ENCODE measurements around the gene WASF3.

Gene WASF3

DNA sequence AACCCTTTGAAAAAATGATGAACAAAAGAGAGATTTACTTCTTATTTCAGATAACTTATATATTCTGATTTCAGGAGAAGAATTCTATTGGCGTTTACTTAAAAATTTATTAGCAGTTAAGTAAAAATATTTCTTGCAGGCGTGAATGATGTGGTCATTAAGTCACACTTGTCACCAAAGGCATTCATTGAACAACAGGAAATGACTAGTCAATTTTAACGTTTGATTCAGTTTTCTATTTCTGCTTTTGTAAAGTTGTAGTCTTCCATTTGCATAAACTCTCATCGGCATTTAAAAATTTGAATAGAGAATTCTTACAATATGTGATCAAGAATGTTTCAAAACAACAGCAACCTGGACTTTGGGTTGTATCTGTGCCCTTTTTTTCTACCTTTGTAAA is 119.7 kb downstream of the WASF3 start:
- Mint-ChIP-seq H3K9me3 (no peaks in the 10 kb centered on the region), H3K4me3 (no peak overlapping the region), H3K27me3 (peaks cover 48 to 52% of the 10 kb centered on the region in 2 donors), H3K27ac (no peak overlapping the region), H3K36me3 (ENCODE audit: insufficient read depth) (peaks cover 2% of the 10 kb centered on the region), H3K4me1 (ENCODE audit: low read depth in 2 of 2) (no peaks in the 10 kb centered on the region)
- DNase-seq (no peak), ATAC-seq (replicated peaks) (no peak)

DNA sequence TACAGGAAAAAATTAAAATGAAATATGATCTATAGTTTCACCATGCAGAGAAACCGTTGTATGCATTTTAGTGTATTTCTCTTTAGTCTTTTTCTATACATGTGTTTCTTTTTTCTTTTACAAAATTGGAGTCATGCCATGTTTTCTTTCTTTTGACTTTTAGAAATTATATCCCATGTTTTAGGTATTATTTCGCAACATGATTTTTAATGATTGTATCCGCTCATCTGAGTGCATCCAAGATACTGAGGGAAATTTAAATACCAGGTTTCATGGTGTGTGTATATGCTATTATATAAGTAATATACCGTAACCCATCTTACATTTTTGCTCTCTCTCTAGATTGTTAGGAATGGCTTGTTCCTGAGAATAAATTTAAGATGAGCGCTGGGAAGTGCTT is 120.8 kb downstream of the WASF3 start:
- no peak for ATAC-seq (replicated peaks)
- Mint-ChIP-seq H3K27ac (no peak overlapping the region), H3K27me3 (peaks cover 50 to 56% of the 10 kb centered on the region in 2 donors), H3K36me3 (ENCODE audit: insufficient read depth) (peaks cover 2% of the 10 kb centered on the region), H3K4me1 (ENCODE audit: low read depth in 2 of 2) (no peaks in the 10 kb centered on the region), H3K4me3 (no peak overlapping the region), H3K9me3 (no peaks in the 10 kb centered on the region)
- no peak for DNase-seq

DNA sequence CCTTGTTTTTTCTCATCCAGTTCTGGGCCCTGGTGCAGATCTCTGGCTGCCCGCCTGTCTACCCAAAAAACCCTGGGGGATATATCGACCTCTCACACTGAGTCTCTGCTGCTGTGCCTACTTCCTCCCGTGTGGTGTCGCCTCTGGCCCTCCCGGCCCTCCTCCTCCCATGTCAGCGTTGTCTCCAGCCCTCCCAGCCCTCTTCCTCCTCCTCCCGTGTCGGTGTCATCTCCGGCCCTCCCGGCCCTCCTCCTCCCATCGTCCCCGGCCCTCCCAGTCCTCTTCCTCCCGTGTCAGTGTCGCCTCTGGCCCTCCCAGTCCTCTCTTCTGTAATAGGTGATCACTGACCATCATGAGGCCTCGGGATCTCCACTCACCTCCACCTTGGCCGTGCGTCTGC is 121.3 kb downstream of the WASF3 start:
- Mint-ChIP-seq H3K4me1 (ENCODE audit: low read depth in 2 of 2) (no peaks in the 10 kb centered on the region), H3K9me3 (no peaks in the 10 kb centered on the region), H3K36me3 (ENCODE audit: insufficient read depth) (peaks cover 2% of the 10 kb centered on the region), H3K27me3 (peaks cover 46 to 56% of the 10 kb centered on the region in 2 donors), H3K27ac (no peak overlapping the region), H3K4me3 (no peak overlapping the region)
- no peak for DNase-seq
- no peak for ATAC-seq (replicated peaks)

DNA sequence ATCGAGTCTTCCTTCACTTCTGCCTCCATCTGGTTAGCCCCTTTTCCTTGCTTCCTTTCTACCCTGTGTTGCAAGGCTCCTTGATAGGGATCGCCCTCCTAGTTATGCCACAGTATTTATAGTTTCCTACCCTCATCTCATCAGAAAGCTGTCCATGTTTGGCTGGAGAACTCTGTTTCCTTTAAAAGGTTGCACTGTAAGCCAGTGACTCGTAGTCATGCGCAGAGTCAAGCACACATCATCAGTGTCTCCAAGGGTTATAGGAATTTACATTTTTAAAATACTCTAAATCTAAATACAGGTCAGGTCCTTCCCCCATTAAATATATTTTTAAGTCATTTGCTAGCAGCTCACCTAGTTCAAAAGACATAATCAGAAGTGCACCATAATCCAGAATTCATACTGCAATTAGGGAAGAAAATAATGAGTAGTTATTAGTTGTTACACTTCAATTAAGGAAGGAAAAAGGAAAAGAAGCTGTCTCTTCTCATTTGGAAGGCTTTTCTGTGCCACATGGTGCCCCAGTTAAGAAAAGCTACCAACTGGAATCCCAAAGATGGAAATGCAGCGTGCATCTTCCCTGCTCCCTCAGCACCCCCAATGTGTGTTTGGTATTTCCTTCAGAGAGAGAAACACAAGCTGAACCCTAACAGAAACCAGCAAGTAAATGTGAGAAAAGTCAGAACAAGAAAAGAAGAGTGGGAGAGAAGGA is 122.1 kb downstream of the WASF3 start:
- Mint-ChIP-seq H3K27me3 (peaks cover 51 to 58% of the 10 kb centered on the region in 2 donors), H3K36me3 (ENCODE audit: insufficient read depth) (peaks cover 2% of the 10 kb centered on the region), H3K27ac (no peak overlapping the region), H3K4me1 (ENCODE audit: low read depth in 2 of 2) (no peaks in the 10 kb centered on the region), H3K9me3 (no peaks in the 10 kb centered on the region), H3K4me3 (no peak overlapping the region)
- DNase-seq, result no peak
- ATAC-seq (replicated peaks), result no peak

DNA sequence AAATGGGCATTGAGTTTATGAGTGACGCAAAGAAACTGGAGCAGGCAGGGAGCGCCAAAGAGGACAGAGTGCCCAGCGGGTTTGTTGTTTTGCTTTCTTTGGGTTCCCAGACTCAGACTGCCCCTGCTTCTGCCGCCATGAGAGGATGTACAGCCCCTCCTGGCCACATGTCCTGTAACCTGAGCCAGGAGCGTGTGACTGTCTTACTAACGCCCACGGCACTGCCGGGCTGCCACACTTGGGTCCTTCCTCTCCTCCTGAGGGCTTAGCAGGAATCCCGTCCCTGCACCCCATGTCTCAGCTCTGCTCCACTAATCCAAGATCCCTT is 122.6 kb downstream of the WASF3 start:
- Mint-ChIP-seq H3K4me1 (ENCODE audit: low read depth in 2 of 2) (no peaks in the 10 kb centered on the region), H3K36me3 (ENCODE audit: insufficient read depth) (peaks cover 2% of the 10 kb centered on the region), H3K27me3 (peaks cover 54 to 56% of the 10 kb centered on the region in 2 donors), H3K27ac (no peak overlapping the region), H3K9me3 (no peaks in the 10 kb centered on the region), H3K4me3 (no peak overlapping the region)
- DNase-seq, result no peak
- ATAC-seq (replicated peaks), result no peak

DNA sequence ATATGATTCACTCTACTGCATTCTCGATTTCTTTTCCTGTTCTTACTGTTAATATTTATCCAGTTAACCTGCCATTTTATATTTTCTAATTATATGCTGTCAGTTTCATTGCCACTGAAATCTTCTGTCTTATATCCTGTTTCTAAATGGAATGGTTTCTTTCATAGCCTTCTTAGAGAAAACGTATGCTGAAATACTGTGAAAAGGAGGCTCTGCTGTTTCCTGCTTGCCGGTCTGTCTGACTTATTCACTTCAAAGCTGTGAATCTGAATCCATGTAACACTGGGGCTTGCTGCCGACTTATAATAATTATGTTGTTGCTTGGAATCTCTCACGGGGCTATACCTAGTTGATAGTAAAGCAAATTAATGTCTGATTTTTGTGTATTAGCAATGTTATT is 123.1 kb downstream of the WASF3 start:
- Mint-ChIP-seq H3K27me3 (peaks cover 56 to 58% of the 10 kb centered on the region in 2 donors), H3K27ac (no peak overlapping the region), H3K4me3 (no peak overlapping the region), H3K4me1 (ENCODE audit: low read depth in 2 of 2) (no peaks in the 10 kb centered on the region), H3K36me3 (ENCODE audit: insufficient read depth) (peaks cover 2% of the 10 kb centered on the region), H3K9me3 (no peaks in the 10 kb centered on the region)
- DNase-seq (no peak), ATAC-seq (replicated peaks) (no peak)

DNA sequence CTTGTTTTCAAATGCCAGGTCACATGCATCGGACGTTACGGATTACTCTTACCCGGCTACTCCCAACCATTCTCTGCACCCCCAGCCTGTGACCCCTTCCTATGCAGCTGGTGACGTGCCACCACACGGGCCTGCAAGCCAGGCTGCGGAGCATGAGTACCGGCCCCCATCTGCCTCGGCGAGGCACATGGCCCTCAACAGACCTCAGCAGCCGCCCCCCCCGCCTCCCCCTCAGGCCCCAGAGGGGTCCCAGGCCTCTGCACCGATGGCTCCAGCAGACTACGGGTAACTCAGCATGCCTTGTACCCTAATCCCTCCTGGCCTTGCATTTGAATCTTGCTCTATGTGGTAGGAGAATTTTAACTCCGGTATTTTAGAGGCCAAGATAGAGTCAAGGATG is 123.6 kb downstream of the WASF3 start:
- no peaks in the 10 kb centered on the region for H3K4me1 Mint-ChIP-seq (ENCODE audit: low read depth in 2 of 2)
- H3K36me3 Mint-ChIP-seq (ENCODE audit: insufficient read depth), result peaks cover 2% of the 10 kb centered on the region
- ATAC-seq (replicated peaks) (no peak), DNase-seq (no peak)
- H3K27ac Mint-ChIP-seq, result no peak overlapping the region
- no peak overlapping the region for H3K4me3 Mint-ChIP-seq
- peaks cover 60% of the 10 kb centered on the region in 2 donors for H3K27me3 Mint-ChIP-seq
- H3K9me3 Mint-ChIP-seq, result no peaks in the 10 kb centered on the region

DNA sequence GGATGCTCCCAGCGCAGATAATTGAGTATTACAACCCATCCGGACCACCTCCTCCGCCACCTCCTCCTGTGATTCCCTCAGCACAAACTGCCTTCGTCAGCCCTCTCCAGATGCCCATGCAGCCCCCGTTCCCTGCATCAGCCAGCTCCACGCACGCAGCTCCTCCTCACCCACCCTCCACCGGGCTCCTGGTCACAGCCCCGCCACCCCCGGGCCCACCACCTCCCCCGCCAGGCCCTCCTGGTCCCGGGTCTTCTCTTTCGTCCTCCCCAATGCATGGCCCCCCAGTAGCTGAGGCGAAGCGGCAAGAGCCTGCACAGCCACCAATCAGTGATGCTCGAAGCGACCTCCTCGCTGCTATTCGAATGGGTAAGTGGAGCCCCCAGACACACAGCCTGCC is 125.1 kb downstream of the WASF3 start:
- H3K36me3 Mint-ChIP-seq (ENCODE audit: insufficient read depth), result peaks cover 2% of the 10 kb centered on the region
- no peaks in the 10 kb centered on the region for H3K4me1 Mint-ChIP-seq (ENCODE audit: low read depth in 2 of 2)
- no peak for DNase-seq
- no peak overlapping the region for H3K27ac Mint-ChIP-seq
- peaks cover 66 to 74% of the 10 kb centered on the region in 2 donors for H3K27me3 Mint-ChIP-seq
- H3K9me3 Mint-ChIP-seq, result no peaks in the 10 kb centered on the region
- no peak for ATAC-seq (replicated peaks)
- no peak overlapping the region for H3K4me3 Mint-ChIP-seq

DNA sequence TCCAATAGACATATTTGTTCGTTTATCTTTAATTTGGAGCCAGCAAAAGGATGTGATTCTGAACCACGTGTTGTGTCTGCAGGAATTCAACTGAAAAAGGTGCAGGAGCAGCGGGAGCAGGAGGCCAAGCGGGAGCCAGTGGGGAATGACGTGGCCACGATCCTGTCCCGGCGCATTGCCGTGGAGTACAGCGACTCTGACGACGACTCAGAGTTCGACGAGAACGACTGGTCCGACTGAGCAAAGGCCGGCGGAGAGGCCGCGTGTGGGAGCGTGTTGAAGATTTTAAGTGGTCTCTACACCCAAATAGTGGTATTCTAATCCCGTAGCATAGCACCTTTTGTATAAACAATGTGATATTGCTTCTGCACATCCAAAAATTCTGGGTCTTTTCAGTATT is 128.1 kb downstream of the WASF3 start:
- H3K4me1 Mint-ChIP-seq (ENCODE audit: low read depth in 2 of 2), result no peaks in the 10 kb centered on the region
- H3K9me3 Mint-ChIP-seq, result peaks cover 2 to 8% of the 10 kb centered on the region in 2 donors
- no peak overlapping the region for H3K4me3 Mint-ChIP-seq
- no peak for ATAC-seq (replicated peaks)
- peaks cover 45 to 79% of the 10 kb centered on the region in 2 donors for H3K27me3 Mint-ChIP-seq
- no peak overlapping the region for H3K27ac Mint-ChIP-seq
- H3K36me3 Mint-ChIP-seq (ENCODE audit: insufficient read depth), result peaks cover 2% of the 10 kb centered on the region
- no peak for DNase-seq

DNA sequence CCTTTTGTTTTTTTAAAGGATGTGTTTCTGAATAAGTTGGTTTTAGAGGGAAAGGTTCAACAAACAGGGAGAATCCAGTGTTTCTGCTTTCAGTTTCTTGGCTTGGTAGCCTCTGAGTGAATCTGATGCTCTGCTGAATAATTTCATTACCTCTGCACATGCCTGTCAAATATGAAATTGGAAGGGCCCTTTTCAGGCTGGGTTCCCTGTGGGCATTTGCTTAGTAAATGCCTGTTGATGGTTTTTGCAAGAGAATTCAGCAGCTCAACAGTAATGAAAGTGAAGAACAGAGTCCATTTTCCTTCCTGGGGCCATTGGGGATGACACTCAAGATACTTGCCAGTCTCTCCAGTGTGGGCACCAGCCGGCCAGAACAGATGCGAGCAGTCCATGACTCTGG is 128.8 kb downstream of the WASF3 start:
- H3K27ac Mint-ChIP-seq, result no peak overlapping the region

DNA sequence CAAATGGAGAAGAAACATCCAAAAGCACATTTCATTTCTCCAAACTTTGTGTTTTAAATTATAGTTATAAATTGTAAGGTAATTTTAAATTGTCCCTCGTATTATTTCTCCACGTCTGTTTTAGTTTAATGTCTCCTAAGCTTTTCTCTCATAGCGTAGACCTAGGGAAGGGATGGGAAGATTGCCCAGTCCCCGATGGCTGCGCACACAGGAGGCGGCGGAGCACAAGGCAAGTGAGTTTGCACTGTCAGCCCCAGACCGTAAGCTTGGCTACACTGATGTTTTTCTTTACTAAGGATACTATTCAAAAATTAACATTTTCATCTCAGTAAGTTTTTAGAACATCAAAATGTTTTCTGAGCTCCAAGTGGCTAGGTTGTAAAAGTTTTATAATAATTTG is 130.8 kb downstream of the WASF3 start:
- ATAC-seq (replicated peaks), result no peak
- DNase-seq, result no peak
- Mint-ChIP-seq H3K4me1 (ENCODE audit: low read depth in 2 of 2) (no peaks in the 10 kb centered on the region), H3K9me3 (peaks cover 5 to 8% of the 10 kb centered on the region in 2 donors), H3K4me3 (no peak overlapping the region), H3K36me3 (ENCODE audit: insufficient read depth) (no peaks in the 10 kb centered on the region), H3K27me3 (peaks cover 25 to 63% of the 10 kb centered on the region in 2 donors), H3K27ac (no peak overlapping the region)

More for the DNA sequence above, 128.8 kb downstream of the WASF3 start:
- Mint-ChIP-seq H3K9me3 (peaks cover 2 to 8% of the 10 kb centered on the region in 2 donors), H3K36me3 (ENCODE audit: insufficient read depth) (peaks cover 2% of the 10 kb centered on the region), H3K4me1 (ENCODE audit: low read depth in 2 of 2) (no peaks in the 10 kb centered on the region), H3K27me3 (peaks cover 41 to 79% of the 10 kb centered on the region in 2 donors), H3K4me3 (no peak overlapping the region)
- ATAC-seq (replicated peaks), result no peak
- DNase-seq, result no peak

DNA sequence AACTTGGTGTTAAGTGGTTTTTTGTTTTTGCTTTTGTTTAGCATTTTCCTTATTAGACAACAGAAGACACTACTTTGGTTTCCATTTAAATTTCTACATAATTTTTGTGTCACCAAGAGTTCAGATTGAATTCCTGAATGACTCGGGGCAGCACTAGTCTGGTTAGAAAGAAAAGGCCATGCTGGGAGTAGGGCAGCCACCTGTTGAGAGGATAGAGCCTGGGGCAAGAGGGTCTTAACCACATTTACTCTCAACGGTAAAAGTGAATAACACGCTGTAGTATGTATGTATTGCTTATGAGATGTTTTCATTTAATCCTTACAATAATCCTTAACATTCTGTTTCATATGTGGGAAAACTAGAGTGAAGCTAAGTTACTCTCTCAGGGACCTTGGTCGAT is 131.5 kb downstream of the WASF3 start:
- ATAC-seq (replicated peaks) (no peak), DNase-seq (no peak)
- Mint-ChIP-seq H3K27me3 (peaks cover 28 to 63% of the 10 kb centered on the region in 2 donors), H3K4me3 (no peak overlapping the region), H3K9me3 (peaks cover 5 to 8% of the 10 kb centered on the region in 2 donors), H3K27ac (no peak overlapping the region), H3K36me3 (ENCODE audit: insufficient read depth) (no peaks in the 10 kb centered on the region), H3K4me1 (ENCODE audit: low read depth in 2 of 2) (no peaks in the 10 kb centered on the region)

DNA sequence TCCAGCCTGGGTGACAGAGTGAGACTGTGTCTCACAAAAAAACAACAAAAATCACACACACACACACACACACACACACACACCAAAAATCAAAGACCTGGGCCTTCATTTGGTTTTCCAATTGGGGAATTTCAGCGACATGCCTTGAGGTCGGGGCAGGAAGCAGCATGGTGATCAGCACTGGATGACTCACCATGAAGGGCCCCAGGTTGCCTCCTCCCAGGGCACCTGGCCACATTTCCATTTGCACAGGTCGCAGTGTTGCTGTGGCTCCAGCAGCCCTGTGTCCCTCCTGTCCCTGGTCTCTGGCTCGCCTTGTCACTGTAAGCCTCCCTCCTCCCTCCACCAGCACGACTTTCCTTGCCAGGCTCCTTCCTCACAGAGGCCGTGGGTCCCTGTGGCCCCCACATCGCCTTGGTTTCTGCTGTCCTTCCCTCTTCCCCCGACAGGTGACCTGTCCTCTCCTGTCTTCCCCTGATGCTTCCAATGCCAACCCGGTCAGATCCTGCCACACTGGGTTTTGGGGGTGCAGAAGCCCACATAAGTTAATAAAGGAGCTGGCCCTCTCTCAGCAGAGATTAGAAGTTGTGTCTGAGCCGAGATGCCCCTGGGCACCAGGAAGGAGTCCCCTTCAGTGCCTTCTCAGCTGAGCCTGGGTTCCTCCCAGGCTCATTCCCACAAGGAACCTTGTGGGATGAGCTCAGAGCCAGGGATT is 136.4 kb downstream of the WASF3 start:
- Mint-ChIP-seq H3K36me3 (ENCODE audit: insufficient read depth) (no peaks in the 10 kb centered on the region), H3K4me3 (no peak overlapping the region), H3K27me3 (peaks cover 23 to 68% of the 10 kb centered on the region in 2 donors), H3K27ac (no peak overlapping the region), H3K9me3 (peaks cover 5 to 8% of the 10 kb centered on the region in 2 donors), H3K4me1 (ENCODE audit: low read depth in 2 of 2) (peaks cover 0 to 4% of the 10 kb centered on the region in 2 donors)
- ATAC-seq (replicated peaks), result no peak
- DNase-seq, result no peak

All from effector memory CD8-positive, alpha-beta T cell (primary cell).